SKM-1 (cell line): ENCODE results near the gene LORICRIN.

Source experiments
- DNase-seq: peaks from one replicate; lab custom pipeline; 2025; ENCODE audit not compliant: unreplicated experiment; lab: John Stamatoyannopoulos, UW

Gene LORICRIN

GRCh38 chr1:153248176-153248879, 11.2 kb upstream of the LORICRIN start:
- no peak for DNase-seq

DNA sequence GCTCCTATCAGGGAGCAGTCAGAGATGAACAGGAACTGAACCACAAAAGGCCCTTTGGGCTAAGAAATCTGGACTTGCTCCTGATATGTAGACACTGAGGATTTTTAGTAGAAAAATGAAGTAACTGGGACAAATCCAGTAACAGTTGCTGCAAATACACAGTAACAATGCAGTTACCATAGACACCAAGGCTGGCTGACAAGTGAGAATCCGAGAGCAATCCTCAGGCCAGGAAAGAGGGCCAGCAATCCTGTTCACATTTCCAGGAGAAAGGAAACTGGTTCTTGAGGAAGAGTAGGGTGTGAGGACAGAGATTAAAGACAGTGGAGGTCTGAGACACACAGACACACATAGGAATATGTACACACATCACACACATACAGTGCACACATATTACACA, 9.3 kb upstream of the LORICRIN start:
- DNase-seq, result no peak

DNA sequence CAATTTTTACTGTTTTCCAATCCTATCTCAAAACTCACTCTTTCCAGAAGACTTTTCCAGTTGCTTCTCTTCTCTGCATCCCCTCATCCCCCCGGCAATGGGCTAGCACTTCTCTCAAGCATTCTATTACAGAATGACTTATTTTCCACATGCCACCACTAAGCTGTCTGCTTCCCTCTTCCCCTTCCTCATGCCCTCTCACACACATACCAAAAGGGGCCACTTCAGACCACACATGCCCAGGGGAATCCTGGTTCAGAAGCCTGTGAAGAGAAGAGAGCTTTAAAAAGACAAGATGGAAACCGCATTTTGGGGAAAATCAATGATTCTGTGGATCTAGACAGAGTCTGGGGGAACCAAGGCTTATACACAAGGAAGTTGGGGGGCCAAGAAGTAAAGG, 8.4 kb upstream of the LORICRIN start:
- DNase-seq, result no peak

- no peak for DNase-seq
Observed at GRCh38 chr1:153251562-153251961, 7.9 kb upstream of the LORICRIN start.

DNA sequence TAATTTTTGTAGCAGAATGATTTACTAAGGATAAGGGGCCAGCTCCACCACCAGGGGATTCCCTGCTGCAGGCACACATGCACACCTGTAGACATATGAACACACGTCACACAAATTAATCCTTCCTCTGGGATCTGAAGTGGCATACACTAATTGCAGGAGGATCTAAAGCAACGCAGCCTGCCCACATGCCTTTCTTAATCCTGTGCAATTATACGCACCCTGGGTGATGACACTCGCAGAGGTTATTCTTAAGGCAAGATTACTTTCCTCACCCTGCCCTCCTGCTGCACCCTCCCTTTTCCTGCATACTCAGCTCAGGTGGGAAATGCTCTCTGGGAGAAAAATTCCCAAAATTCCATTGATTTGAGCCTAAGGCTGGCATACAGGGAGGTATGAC, 7.5 kb upstream of the LORICRIN start:
- DNase-seq, result no peak

DNA sequence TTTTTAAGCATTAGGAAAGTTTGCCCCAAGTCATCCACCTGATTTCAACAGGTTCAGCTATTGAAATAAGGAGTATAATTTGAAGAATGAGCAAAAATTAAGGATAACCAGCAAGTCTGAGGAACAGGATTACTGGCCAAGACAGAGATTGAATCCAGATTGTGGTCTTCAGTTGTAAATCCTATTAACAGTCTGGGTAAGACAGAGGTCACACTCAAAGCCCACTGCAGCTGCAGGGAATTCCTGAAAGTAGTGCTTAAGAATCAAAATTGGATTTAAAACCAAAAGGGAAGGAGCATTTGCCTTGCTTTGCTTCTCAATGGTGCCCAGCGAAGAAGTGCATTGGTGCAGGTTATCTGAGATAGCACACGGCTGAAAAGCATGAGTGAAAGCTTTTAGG, 6.4 kb upstream of the LORICRIN start:
- no peak for DNase-seq

DNA sequence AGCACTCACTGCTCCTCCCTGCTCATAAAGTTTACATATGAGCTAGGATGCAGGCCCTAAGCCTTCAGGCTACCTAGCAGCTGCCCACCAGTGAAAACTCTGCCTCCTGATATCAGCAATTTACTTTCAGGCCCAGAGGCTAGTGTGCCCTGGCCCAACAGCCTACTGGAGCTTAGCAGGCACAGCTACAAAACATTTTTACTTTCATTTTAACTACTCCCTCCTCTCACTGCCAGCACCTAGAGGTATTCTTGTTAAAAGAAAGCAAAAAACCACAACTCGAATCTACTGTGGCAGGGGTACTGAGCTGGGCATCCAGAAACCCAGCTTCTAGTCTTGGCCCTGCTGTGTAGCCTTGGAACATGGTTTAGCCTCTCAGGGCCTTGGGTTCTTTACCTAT, 5.8 kb upstream of the LORICRIN start:
- no peak for DNase-seq

DNA sequence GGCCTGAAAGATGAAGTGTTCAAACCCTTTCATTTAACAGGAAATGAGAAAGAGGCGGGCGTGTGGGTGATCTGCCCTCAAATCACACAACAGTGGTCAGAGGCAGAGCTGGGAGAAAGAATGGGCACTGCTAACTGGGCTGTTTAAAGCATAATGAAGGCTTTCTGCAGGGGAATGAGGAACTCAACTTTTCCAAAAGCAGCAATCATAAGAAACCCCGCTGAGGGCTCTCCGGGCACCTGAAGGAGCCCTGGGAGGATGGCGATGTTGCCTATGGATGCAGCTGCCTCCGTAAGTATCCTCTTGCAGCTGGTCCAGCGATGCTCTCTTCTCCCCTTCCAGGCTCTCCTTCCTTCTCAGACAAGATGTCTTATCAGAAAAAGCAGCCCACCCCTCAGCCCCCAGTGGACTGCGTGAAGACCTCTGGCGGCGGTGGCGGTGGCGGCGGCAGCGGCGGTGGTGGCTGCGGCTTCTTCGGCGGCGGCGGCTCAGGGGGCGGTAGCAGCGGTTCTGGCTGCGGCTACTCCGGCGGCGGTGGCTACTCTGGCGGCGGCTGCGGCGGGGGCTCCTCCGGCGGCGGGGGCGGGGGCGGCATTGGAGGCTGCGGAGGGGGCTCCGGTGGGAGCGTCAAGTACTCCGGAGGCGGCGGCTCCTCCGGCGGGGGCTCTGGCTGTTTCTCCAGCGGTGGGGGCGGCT, 1.2 kb downstream of the LORICRIN start:
- DNase-seq, result no peak

DNA sequence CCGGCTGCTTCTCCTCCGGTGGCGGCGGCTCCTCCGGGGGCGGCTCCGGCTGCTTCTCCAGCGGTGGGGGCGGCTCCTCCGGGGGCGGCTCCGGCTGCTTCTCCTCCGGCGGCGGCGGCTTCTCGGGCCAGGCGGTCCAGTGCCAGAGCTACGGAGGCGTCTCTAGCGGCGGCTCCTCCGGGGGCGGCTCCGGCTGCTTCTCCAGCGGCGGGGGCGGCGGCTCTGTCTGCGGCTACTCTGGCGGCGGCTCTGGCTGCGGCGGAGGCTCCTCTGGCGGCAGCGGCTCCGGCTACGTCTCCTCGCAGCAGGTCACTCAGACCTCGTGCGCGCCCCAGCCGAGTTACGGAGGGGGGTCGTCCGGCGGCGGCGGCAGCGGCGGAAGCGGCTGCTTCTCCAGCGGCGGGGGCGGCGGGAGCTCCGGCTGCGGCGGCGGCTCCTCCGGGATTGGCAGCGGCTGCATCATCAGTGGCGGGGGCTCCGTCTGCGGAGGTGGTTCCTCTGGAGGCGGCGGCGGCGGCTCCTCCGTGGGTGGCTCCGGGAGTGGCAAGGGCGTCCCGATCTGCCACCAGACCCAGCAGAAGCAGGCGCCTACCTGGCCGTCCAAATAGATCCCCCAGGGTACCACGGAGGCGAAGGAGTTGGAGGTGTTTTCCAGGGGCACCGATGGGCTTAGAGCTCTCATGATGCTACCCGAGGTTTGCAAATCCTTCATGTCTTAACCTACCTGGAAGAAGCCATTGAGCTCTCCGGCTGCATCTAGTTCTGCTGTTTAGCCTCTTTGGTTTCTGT, 2.0 kb downstream of the LORICRIN start:
- no peak for DNase-seq

GRCh38 chr1:153262070-153262366, 2.5 kb downstream of the LORICRIN start:
- DNase-seq, result no peak

GRCh38 chr1:153262462-153263157, 3.1 kb downstream of the LORICRIN start:
- DNase-seq, result no peak

GRCh38 chr1:153265457-153265856, 6.0 kb downstream of the LORICRIN start:
- no peak for DNase-seq

GRCh38 chr1:153271711-153272110, 12.2 kb downstream of the LORICRIN start:
- no peak for DNase-seq

DNA sequence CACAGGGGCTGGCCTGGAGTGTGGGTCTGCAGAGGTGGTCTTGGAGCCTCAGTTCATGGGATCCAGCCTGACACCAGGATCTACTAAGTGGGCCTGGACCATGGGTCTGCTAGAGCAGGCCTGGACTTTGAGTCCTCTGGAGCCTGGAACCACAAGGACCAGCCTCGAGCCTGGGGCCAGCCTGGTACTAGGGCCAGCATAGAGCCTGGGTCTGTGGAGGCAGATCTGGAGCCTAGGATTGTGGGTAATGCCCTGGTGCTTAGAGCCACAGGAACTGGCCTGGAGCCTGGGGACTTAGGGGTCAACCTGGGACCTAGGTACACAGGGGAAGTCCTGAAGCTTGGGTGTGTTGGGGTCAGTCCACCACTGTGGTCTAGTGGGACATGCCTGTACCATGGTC, 12.7 kb downstream of the LORICRIN start:
- DNase-seq, result no peak

DNA sequence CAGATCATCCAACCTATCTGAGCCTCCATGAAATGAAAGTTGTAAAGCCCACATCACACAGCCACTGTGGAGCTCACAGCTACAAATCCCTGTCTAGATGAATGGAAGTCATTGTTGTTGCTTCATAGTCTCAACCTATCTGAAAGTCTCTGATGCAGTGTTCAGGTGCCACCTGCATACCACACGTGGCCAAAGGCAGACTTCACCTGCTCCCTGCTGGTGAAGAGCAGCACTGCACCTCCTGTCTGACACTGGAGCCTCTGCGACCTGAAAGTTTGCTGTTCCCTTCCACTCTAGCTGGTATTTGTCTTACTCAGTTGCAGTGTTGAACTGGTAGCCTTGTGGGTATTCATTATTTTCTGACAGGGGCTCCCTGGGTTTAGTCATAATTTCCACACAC, 18.4 kb downstream of the LORICRIN start:
- no peak for DNase-seq

DNA sequence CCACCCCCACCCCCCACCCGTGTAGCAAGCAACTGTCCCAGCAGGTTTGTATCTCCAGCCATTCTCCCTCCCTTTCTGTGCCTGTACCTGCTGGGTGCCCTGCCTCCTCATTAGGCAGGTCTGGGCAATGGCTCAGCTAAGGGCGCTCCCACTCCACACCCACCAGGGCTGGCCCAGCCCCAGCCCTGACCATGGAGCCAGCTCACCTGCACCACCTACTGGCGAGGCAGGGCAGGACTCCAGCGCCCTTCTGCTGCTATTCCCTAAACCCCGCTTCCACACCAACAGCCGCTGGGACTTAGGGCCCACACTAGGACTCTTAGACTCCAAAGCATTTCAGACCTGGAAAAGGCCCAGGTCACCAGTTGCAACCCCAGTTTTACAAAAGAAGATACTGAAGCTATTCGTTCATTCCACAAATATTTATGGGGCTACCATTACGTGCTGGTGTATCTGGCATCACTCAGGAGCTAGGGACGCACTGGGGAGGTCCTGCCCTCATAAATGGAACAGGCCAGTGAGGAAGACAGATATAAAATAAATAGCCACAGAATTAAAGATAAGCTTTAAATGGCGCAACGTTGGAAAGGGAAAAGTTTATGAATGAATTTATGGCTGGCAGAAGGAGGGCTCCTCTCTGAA, 29.3 kb downstream of the LORICRIN start:
- no peak for DNase-seq

DNA sequence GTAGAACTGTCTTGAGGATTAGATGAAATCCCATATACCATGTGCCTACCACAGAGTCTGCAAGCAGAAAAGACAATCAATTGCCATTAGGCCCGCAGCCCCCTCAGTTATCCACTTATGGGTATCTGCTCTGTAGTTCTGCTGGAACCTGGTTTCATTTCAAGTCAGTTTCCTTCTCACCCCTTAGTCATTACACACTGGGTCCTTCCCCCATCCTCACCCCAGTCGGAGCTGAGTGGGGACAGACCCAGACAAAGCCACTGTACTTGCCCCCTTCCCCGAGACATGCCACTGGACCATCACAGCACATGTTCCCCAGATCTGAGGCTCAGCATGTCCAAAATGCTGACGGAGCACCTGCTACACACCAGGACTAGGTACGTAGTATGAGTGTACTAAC, 32.0 kb downstream of the LORICRIN start:
- DNase-seq, result no peak

DNA sequence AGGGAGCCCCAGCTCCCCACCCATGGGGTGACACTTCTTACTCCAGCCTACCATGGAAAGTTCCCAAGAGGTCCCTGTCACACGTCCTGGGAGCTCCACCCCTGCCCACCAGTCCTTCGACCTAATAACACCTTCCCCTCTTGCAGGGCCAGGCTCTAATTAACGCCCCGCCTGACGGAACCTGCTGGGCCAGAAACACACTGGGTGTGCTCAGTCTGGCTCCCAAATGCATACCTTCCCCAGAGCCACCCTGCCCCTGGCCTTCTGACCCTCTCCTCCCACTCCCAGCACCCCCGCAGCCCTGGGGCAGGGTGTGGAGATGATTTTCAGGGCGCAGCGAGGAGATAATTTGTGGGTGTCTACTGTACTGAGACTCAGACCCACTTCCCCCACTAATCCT, 32.7 kb downstream of the LORICRIN start:
- no peak for DNase-seq

DNA sequence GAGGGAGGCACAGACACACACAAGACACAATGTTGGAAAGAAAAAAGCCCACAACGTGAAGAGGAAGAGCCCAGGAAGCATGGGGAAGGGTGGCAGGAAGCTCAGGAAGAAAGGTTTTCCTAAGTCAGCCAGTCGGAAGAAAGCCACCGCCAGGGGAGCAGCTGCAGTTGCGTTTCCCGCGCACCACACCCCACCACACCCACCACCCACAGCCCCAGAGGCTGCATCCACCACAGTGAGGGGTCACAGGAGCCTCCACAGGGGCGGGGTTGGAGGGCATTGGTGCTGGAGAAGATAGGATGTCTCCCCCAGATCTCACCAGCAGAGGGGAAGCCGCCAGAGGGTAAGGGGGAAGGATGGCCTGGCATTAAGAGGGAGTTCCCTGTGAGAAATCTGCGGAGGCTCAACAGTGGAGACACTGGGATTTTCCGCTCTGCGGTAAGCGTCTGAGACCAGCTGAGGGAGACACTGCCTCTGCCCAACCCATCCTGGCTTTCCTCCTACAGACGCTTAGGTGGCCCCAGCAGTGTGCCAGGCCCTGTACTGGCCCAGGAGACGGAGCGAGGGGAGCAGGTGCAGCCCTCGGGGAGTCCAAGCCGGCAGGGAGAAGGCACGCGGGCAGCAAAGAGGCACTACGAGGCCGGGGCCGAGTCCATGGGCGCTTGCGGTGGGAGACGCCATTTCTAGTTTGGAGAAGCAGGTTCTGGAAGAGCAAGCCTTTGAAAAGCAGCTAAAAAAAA, 33.4 kb downstream of the LORICRIN start:
- no peak for DNase-seq

GRCh38 chr1:153293480-153293775, 33.9 kb downstream of the LORICRIN start:
- DNase-seq, result no peak

DNA sequence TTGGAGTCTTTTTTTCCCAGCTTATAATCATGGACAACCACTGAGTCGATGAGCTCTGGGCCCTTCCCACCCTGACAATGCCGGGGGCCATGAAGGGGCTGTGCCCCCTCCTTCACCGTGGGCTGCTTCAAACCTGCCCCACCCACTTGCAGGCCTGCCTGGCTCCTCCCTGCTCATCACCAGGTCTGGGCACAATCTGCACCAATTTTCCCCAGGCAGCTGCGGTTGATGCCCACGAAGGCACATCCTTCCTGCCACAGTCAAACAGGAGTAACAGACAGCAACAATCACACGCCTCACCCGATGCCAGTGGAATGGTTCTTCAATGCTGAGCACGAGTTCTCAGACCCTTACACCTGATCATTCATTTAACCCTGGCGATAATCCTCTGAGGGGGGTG, 34.4 kb downstream of the LORICRIN start:
- DNase-seq, result no peak
